Right renal cortex interstitium (tissue), 3 donors: Measurements from ENCODE around the gene HECTD3. TPM values are rescaled to one million over a fixed set of nuclear protein-coding genes. Genes with fewer than 3 reads are reported as not detected.
A peak's percentile ranks its signal among the peaks of the same experiment; 100 is the strongest.
"Not testable (repeated sequence)": the region's sequence is repeated elsewhere in the genome, so short reads cannot be mapped to it uniquely, and the experiment has no call there.

Experiments used
- DNase-seq, 3 donors: peaks; one replicate each; pipeline ENCODE4 v3.0.0-alpha.2; 2013; ENCODE audit warnings: low read depth in 3 of 3, low spot score in 2 of 3
- polyA plus RNA-seq, 3 donors: library from polyadenylated mRNA; unstranded; fragments of 120-200 nt; gene quantifications; one replicate each; pipeline ENCODE4 v1.2.1, GENCODE V29; 2013; ENCODE audit not compliant: insufficient read length in 3 of 3

HECTD3 gene
- polyA plus RNA-seq, 3 donors = 31.1 to 31.9 (median 31.6) TPM

DNA sequence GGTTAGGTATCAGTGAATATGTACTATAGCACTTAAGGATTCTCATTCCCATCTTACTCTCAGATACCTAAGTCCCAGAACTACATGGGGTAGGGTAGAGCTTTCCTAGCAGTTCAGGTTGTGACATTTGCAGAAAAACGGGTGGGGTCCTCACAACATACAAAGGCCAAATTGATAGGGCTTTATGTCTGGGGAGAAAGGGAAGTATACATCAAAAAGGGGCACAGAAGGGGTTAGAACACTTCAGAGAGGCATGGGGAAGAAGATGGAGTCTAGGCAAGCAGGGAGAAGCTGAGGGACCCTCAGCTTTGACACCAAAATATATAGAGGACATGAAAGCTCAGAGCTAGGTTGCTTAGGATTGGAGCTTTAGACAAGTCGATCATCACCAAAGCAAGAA is 4.6 kb upstream of the HECTD3 start:
- DNase-seq = no peak

DNA sequence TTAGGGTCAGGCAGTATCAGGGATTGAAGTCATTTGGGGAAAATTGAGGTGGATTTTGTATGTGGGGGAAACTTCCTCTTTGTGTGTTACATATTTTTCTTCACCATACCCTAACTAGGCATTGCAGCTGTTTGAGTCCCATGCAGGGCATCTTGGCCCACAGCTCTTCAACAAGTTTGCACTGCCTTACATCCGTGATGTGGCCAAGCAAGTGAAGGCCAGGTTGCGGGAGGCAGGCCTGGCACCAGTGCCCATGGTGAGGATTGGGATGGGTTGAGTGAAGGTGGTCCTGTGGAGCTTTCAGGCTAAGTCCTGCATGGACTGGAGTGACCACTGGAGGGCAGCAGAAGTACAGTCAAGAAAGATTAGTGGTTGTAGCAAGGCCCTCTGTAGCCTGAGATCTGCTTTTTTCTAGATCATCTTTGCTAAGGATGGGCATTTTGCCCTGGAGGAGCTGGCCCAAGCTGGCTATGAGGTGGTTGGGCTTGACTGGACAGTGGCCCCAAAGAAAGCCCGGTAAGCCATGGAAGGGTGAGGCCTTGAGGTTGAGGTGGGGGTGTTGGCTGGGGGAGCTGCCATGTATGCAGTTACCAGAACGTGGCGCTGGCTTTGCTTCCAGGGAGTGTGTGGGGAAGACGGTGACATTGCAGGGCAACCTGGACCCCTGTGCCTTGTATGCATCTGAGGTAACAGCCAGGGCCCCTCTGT is 3.4 kb upstream of the HECTD3 start:
- DNase-seq = peak; percentile 69 to 77 (median 69)

GRCh38 chr1:45013551-45014209 is 2.6 kb upstream of the HECTD3 start:
- no peak for DNase-seq

- DNase-seq = no peak
Measured at GRCh38 chr1:45012639-45013278, 1.6 kb upstream of the HECTD3 start.

DNA sequence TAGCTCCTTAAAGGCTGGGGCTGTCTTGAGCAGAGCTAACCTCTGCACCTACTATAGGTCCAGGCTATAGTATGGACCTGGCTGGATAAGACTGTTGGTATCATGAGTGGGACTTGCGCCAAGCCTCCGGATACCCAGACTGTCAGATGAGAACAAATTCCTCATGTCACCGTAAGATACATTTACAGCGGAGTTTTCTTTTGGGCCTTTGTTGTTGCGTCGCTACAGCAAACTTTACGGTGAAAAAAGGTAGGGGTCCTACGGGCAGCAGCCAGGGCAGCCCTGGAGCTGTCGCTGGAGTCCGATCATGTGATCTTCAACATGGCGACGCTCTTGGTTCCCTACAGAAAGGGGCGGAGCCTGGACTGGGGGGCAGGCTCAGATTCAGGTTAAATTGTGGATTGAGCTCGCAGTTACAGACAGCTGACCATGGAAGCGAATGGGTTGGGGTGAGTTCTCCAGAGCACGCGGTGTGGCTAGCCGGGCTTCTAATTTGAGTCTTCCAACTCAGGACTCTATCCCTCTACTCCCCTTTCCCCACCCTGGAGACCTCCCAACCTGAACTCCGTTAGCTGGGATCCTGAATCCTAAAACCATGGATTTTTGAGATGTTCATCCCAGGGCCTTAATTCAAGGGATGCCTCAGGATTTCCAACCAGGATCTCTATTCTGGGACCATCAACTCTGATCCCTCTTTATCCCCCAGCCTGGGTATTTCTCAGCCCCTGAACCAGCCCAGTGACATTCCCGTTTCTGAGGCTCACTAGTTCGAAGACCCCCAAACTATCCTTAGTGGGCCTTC is 914 bp upstream of the HECTD3 start, which contains the start of gene UROD:
Gene UROD, plus strand, starts transcription at position 418 of the 802 bp plus-strand sequence. Its CDS starts 12 bp downstream, at position 430.
- peak; percentile 85 to 92 (median 90) for DNase-seq

DNA sequence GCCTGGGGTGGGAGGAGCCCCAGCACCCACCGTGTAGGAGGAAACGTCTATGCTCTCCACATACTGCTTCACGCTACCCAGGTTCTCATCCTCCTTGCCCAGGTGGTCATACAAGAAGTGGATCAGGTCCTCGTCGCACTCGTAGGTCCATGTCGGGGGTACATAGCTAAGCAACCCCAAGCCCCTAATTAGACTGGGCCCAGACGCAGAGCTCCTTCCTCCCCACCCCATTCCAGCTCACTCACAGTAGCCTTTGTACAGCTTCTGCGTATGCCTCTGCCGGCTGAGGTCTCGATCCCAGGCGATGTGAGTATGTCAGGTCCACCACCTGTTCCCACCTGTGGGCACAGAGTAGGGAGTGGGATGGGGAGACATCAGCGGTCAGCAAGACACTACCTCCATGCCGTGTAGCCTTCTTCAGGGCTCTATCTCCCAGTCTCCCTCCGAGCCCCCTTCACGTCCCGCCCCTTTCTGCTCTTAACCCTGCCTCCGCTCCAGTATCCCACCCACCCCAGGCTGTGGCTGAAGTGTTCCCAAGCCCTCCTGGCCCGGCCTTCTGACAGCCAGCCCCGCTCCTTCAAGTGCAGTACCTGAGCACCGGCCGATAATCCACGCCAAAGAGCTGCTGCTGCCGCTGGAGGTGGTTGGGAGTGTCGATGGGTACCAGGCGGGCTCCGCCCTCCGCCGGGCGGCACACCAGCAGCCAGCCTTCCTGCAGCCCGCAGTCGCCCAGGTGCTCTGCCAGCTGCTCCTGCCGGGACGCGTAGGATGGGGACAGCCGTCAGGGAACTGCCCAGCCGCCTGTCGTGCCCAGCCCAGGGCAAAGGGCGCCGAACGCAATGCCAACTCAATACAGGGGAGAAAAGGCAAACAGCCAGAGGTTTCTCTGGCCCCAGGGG is 919 bp downstream of the HECTD3 start:
- no peak for DNase-seq

DNA sequence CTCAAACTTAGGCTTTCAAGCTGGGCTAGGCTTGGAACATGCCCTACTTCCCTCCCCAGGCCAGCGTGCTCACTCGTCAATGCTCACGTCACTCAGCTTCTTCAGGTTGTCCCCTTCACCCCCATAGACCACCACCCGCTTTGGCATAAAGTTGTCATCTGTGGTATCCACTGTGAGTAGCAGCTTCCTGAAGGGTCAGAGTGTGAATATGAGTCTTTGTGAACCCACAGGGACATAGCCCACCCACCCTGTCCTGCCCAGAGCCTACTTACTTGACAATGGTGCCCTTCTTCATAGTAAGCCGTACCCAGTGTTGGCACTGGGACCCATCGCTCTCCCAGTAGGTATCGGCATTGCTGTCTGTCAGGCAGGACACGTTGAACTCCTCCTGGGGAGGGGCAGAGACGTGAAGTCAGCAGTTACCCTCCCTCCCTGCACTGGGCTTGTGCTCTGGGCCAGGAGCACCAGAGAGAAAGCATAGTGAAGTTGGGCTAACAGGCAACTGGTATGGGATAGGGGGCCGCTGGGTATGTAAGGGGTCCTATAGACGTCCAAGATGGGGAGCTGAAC is 1.7 kb downstream of the HECTD3 start:
- no peak for DNase-seq

DNA sequence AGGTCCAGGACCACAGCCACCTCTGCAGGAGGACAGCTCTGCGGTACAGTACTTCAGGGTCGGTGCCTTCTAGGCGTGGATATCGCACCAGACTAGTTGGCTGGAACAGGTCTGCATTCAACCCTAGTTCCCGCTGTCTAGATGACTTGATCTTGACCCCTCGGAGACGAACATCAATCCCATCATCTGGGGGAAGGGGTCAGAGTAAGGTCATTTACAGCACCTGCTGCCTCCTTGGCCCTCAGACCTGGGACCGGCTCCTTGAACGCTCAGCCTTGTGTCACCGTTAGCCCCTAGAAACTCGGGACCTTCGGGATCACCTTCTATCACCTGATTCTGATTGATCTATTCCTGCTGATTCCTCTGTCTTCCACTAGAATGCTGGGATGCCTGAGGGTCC is 2.6 kb downstream of the HECTD3 start:
- no peak for DNase-seq

GRCh38 chr1:45008076-45008475 is 3.0 kb downstream of the HECTD3 start:
- DNase-seq = no peak

GRCh38 chr1:45007311-45007710 is 3.8 kb downstream of the HECTD3 start:
- no peak for DNase-seq

- no peak for DNase-seq
Measured at GRCh38 chr1:45005761-45006160, 5.4 kb downstream of the HECTD3 start.

DNA sequence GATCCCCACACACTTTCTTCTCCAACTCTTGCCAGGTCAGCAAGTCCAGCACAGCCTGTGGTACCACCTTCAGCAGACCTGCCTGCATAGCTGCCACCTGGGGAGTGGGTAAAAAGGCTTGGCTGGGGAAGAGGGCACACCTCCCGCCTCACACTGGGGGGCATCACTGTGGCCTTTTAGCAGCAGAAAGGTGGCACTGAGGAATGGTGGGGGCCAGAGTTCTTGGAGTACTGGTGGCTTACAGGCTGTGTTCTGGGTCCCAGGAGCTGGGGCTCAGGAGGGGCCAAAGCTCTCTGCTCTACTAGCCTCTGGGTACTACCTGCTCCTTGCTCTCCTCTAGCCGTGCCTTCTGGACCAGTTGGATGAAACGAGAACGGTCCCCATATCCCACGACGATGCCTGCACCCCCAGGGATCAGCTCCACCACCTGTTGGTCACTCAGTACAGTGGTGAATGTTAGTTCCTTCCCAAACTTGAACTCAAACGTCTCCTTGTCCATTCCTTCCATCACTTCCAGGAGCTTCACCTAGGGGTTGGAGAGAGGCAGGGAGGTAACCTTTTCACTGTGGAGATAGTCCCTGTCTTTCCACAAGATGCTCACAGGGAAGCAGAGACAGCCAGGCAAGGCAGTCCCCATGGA is 6.7 kb downstream of the HECTD3 start:
- DNase-seq = no peak

DNA sequence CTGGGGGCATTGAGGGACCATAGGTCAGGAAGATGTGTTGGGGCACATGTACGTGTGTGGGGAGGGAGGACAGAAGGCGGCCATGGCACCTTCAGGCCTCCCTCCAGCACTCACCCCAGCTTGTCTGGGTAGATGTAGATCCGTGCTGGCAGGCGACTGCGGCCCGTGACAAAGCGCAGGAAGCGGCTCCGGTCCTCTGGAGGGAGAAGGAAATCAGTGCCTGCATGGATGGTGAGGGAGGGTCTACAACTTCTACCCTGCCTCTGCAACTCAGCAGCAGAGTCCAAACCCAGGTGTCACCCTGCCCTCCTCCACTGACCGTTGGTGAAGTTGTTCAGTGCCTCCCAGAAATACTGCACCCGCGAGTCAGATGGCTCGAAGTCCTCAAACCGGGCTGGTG is 7.4 kb downstream of the HECTD3 start:
- DNase-seq = no peak

DNA sequence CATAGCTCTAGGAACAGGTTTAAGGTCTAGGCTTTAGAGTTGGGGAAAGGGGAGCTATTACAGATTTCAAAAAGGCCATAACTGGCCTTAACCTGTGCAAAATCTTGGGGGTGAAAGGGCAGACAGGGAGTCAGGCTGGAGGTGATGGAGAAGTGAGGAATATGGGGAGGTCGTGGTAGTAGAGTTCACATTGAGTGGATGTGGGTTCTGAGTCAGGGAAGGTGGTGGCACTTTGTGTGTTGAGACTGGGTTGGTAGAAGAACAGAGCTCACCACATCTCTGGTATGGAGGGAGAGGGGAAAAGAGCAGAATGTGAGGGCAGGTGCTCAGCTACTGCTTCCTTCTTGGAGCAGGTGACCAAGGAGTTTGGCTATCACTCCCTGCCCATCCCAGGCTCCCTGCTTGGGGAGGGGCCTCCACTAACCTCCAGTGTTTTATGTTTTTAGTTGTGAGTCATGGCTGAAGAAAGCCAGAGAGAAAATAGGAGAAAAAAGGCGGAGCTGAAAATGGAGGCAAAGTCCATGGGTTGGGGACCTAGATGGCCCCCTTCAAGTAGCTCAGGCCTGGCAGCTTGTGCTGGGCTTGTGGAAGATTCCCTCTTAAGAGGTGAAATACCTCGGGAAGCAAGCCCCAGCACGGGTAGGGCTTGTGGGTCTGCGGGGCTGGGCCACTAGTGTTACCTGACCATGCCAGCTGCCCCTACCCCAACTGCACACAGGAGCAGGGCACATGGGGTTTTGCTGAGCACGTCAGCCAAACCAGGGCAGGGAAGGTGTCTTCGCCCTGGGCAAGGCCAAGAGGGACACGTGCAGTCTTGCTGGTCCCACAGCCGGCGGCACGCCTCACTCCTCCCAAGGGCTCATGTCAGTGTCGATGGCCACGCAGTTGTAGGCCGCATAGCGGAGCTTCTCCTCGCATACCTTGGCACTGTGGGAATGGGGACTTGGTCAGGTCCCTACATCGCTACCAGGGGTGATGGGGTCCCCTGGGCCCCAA is 8.2 kb downstream of the HECTD3 start:
- no peak for DNase-seq

DNA sequence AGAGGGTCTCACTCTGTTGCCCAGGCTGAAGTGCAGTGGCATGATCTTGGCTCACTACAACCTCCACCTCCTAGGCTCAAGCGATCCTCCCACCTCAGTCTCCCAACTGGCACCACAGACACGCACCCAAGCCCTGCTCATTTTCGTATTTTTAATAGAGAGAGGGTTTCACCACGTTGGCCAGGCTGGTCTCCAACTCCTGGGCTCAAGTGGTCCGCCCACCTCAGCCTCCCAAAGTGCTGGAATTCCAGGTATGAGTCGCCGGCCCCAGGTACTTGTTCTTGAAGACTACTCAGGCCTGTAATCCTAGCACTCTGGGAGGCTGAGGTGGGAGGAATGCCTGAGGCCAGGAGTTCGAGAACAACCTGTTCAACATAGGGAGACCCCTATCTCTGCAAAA is 9.5 kb downstream of the HECTD3 start:
- not testable (repeated sequence) for DNase-seq

DNA sequence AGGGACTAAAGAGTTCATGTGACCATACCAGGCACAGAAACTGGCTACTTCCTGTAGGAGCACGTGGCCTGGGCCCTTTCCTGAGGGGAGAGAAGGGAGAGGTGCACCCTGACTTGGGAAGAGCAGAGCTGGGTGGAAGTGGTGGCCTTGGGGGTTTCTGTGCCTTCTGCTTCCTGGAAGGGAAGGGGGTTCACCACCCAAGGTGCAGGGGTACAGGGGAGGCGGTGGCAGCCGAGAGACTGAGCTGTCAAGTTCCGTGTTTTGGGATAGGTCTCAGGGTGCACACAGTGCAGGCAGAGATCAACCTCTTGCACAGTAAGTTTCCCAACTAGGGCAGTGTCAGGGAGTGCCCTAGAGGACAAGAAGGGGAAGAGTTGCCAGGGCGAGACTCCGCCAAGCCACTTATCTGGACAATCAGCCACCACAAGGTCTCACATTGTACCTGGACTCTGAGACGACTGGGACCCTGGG is 10.1 kb downstream of the HECTD3 start:
- no peak for DNase-seq

DNA sequence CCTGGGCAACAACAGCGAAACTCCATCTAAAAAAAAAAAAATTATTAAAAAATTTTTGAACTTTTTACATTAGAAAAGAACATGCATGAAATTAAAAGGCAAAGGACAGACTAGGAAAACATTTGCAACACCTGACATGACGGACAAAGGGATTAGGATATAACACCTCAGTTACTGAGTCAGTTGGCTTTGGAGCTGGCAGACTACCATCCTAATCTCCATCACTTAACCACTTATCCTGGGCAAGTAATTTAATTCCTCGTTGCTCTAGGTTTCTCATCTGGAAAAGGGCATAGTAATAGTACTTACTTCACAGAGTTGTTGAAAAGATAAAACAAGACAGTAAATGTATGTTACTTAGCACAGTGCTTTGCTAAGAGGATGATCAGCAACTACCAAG is 11.9 kb downstream of the HECTD3 start:
- no peak for DNase-seq
